Measurements from ENCODE around the gene SH3D19. TPM values are rescaled to one million over a fixed set of nuclear protein-coding genes. Genes with fewer than 3 reads are reported as not detected.

Gene SH3D19
- total RNA-seq, 1 donor from 2014 or later = 23.0 TPM

DNA sequence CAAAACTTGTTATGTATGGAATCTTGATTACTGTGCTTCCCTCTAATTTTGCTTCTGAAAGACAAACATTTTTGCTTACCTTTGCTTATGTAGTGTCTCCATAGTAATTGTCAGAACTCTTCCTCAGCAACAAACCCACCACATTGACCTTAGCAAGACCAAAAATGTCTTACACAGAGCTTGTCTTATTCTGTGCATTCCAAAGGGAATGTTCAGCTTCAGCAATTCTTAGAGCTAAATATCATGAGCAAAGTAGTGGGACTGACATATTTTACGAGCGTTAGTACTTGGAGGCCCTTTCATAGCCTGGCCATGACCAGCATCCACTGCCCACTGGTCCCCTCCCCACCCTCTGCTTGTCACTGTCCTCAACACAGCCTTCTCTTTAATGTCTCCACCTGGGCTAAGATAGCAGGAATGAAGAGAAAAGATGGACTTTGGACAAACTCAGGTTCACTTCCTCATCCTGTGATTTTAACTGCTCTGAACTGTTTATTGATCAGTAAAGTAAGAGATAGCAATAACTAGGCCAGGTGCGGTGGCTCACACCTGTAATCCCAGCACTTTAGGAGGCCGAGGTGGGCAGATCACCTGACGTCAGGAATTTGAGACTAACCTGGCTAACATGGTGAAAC lies 15.5 kb upstream of the SH3D19 start:
- H3K4me3 ChIP-seq (ENCODE audit: low read depth, low read length) = no peak overlapping the region
- H3K36me3 ChIP-seq (ENCODE audit: control insufficient read depth, insufficient read depth, low read length) = no peaks in the 10 kb centered on the region
- TF ChIP-seq, protein P1, sequence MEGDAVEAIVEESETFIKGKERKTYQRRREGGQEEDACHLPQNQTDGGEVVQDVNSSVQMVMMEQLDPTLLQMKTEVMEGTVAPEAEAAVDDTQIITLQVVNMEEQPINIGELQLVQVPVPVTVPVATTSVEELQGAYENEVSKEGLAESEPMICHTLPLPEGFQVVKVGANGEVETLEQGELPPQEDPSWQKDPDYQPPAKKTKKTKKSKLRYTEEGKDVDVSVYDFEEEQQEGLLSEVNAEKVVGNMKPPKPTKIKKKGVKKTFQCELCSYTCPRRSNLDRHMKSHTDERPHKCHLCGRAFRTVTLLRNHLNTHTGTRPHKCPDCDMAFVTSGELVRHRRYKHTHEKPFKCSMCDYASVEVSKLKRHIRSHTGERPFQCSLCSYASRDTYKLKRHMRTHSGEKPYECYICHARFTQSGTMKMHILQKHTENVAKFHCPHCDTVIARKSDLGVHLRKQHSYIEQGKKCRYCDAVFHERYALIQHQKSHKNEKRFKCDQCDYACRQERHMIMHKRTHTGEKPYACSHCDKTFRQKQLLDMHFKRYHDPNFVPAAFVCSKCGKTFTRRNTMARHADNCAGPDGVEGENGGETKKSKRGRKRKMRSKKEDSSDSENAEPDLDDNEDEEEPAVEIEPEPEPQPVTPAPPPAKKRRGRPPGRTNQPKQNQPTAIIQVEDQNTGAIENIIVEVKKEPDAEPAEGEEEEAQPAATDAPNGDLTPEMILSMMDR (IDR thresholded peaks at IDR 0.05; ENCODE audit: insufficient read depth, low read length, poor library complexity, severe bottlenecking) = no peak
- no peak for DNase-seq (ENCODE audit: low read depth)
- H3K27me3 ChIP-seq (ENCODE audit: control insufficient read depth, insufficient read depth, low read length) = no peaks in the 10 kb centered on the region

DNA sequence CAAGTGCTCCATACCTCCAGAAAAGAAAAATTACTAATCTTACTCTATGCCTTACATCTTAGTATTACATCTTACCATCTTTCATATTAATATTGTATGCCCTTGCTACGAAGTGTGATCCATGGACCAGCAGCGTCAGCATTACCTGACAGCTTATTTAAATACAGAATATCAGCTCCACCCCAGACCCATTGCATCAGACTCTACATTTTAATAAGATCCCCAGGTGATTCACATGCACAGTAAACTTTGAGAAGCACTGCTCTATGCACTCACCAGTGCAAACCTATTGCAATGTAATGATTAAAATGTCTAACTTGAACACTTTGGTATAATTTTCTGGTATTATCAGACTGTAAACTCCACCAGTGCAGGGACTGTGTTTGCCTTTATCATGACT lies 14.1 kb upstream of the SH3D19 start:
- DNase-seq (ENCODE audit: low read depth) = no peak
- Histone ChIP-seq H3K27me3 (ENCODE audit: control insufficient read depth, insufficient read depth, low read length) (no peaks in the 10 kb centered on the region), H3K36me3 (ENCODE audit: control insufficient read depth, insufficient read depth, low read length) (no peaks in the 10 kb centered on the region), H3K4me3 (ENCODE audit: low read depth, low read length) (no peak overlapping the region)
- TF ChIP-seq, protein P1 (IDR thresholded peaks at IDR 0.05; ENCODE audit: insufficient read depth, low read length, poor library complexity, severe bottlenecking) = no peak

DNA sequence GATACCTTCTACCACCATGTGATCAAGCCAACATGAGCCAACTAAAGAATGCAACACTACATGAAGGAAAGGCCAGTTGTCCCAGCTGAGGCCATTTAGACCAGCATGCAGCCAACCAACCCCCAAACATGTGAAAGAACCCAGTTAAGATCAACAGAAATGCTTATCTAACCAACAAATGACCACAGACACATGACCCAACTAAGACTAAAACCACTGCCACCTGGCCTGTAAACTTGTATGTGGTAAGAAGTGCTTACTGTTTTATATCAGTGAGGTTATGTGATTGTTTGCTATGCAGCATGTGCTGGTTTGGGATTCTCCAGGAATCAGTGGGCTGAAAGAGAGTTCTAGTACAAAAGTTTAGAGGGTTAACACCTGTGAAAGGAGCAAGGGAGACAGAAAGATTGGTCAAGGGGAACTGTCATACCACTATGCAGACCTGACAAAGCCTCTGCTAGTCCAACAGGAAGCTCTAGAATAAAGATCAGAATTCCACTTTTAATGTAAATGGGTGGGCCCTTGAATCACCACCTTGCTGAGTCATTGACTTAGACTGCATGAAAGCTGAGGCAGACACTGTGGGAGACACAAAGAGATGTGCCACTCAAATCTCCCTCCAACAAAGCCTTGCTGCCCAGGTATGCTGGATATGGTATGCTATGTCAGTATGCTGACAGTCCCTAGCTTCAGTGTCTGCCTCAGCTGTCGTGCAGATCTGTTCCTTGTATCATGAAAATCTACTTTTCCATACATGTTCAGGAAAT lies 6.1 kb upstream of the SH3D19 start:
- TF ChIP-seq, protein P1 (IDR thresholded peaks at IDR 0.05; ENCODE audit: insufficient read depth, low read length, poor library complexity, severe bottlenecking) = no peak
- H3K36me3 ChIP-seq (ENCODE audit: control insufficient read depth, insufficient read depth, low read length) = no peaks in the 10 kb centered on the region
- DNase-seq (ENCODE audit: low read depth) = peak; percentile 53
- H3K27me3 ChIP-seq (ENCODE audit: control insufficient read depth, insufficient read depth, low read length) = no peaks in the 10 kb centered on the region
- no peak overlapping the region for H3K4me3 ChIP-seq (ENCODE audit: low read depth, low read length)

DNA sequence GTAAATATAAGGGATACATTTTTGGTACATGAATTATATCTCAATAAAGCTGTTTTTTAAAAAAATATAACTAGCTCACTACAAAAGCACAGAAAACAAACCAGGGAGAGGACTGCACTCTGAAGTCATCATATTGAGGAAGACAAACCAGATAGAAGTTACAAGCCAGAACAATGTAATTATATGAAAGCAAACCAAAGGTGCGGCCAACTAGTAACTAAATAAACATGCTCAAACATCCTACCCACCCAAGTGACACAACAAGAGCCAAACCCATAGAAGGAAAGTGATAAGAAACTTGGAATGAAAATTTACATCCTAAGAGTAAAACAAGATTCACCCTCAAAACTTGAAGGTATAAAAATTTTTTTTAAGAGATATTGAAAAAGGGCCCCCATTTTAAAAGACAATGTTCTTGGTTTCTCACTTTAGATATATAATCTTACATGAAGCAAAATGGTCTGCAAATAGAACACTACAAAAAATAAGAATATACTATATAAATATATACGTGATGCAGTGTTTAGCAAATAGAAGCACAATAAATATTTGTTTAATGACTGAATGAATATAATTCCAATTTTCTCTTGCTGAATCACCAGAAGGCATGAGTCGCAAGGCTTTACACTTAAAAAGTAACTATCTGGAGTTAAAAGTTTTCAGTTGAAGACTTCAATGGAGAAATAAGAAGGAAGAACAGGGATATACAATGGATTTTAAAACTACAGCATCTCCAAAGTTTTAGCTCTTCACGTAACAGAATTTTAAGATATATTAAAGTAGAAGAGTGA lies 4.0 kb upstream of the SH3D19 start:
- H3K27me3 ChIP-seq (ENCODE audit: control insufficient read depth, insufficient read depth, low read length) = no peaks in the 10 kb centered on the region
- H3K36me3 ChIP-seq (ENCODE audit: control insufficient read depth, insufficient read depth, low read length) = no peaks in the 10 kb centered on the region
- no peak for DNase-seq (ENCODE audit: low read depth)
- H3K4me3 ChIP-seq (ENCODE audit: low read depth, low read length) = no peak overlapping the region
- TF ChIP-seq, protein P1 (IDR thresholded peaks at IDR 0.05; ENCODE audit: insufficient read depth, low read length, poor library complexity, severe bottlenecking) = no peak

DNA sequence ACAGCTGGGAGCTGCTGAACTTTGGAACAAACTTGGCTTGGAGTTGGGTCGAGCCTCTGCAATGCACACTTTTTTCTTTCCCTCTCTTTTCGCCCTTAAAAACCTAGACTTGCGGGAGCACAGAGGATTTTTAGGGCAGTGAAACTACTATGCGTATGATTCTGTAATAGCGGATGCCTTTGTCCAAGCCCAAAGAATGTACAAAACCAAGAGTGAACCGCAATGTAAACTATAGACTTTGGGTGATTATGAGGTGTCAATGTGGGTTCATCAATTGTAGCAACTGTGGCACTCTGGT lies 493 bp upstream of the SH3D19 start:
- TF ChIP-seq, protein P1 (IDR thresholded peaks at IDR 0.05; ENCODE audit: insufficient read depth, low read length, poor library complexity, severe bottlenecking) = no peak
- Histone ChIP-seq H3K36me3 (ENCODE audit: control insufficient read depth, insufficient read depth, low read length) (no peaks in the 10 kb centered on the region), H3K4me3 (ENCODE audit: low read depth, low read length) (peak overlapping the region; percentile 62), H3K27me3 (ENCODE audit: control insufficient read depth, insufficient read depth, low read length) (no peaks in the 10 kb centered on the region)
- no peak for DNase-seq (ENCODE audit: low read depth)

Measured in kidney epithelial cell (primary cell).